CD4-positive, alpha-beta T cell (primary cell): ENCODE results near the gene SETBP1. TPM values are rescaled to one million over a fixed set of nuclear protein-coding genes. Genes with fewer than 3 reads are reported as not detected.

Experiments
- ATAC-seq: fragments of 200-7000 bp; cut with Tn5 transposase; one replicate; pipeline ENCODE4 v1.10.0; 2022; ENCODE audit warnings: mild to moderate bottlenecking; ENCODE audit not compliant: poor library complexity
- CTCF ChIA-PET: fragments of 350-600 bp; sonication (Branson Sonifier 250); formaldehyde crosslinking; loops from one replicate; lab custom pipeline; 2021; ENCODE audit warnings: antibody characterized with exemption, inconsistent platforms; lab: Charles Lee
- POLR2A ChIA-PET: fragments of 350-600 bp; sonication (Branson Sonifier 250); formaldehyde crosslinking; loops from one replicate; lab custom pipeline; 2021; ENCODE audit warnings: antibody characterized with exemption, inconsistent platforms; lab: Charles Lee
- DNase-seq, 14 experiments: peaks; one replicate each; pipeline ENCODE4 v3.0.0-alpha.2; 2013 to 2020; ENCODE audit warnings: mixed read lengths in 2 of 14
- H3K27ac ChIP-seq, 2 donors: one replicate each; pipeline versions ENCODE4 v1.5.1 to v1.7.0; 2013; ENCODE audit warnings: low read length in 2 of 2, low read depth in 1 of 2, mild to moderate bottlenecking in 1 of 2
- H3K27me3 ChIP-seq, 2 experiments: 1 replicate in 1 of 2; 2 replicates in 1 of 2; pipeline versions ENCODE4 v1.6.1 to v1.7.0; 2013; ENCODE audit warnings: low read length in 2 of 2, control low read depth in 1 of 2, mild to moderate bottlenecking in 1 of 2, moderate library complexity in 1 of 2; ENCODE audit not compliant: insufficient read depth in 2 of 2, control insufficient read depth in 1 of 2
- H3K36me3 ChIP-seq: one replicate; pipeline ENCODE4 v1.6.1; 2013; ENCODE audit warnings: low read length, control low read depth; ENCODE audit not compliant: insufficient read depth
- H3K4me1 ChIP-seq: one replicate; pipeline ENCODE4 v1.6.1; 2013; ENCODE audit warnings: low read length, control low read depth; ENCODE audit not compliant: insufficient read depth
- H3K4me3 ChIP-seq: one replicate; pipeline ENCODE4 v1.5.1; 2013; ENCODE audit warnings: mild to moderate bottlenecking, low read length, moderate library complexity
- H3K9me3 ChIP-seq, 2 experiments: 1 replicate in 1 of 2; 2 replicates in 1 of 2; pipeline versions ENCODE4 v1.6.1 to v1.7.0; 2013; ENCODE audit warnings: low read length in 2 of 2, mild to moderate bottlenecking in 2 of 2, control low read depth in 1 of 2, moderate library complexity in 1 of 2; ENCODE audit not compliant: control insufficient read depth in 1 of 2, insufficient read depth in 1 of 2
- H3K27ac Mint-ChIP-seq: one replicate; pipeline ENCODE4 v1.8.0; 2020; ENCODE audit warnings: mixed read lengths
- H3K27me3 Mint-ChIP-seq: one replicate; pipeline ENCODE4 v1.8.0; 2021; ENCODE audit warnings: mixed read lengths
- H3K36me3 Mint-ChIP-seq: one replicate; pipeline ENCODE4 v1.8.0; 2021; ENCODE audit warnings: low read depth, mixed read lengths
- H3K4me1 Mint-ChIP-seq: one replicate; pipeline ENCODE4 v1.8.0; 2021; ENCODE audit warnings: low read depth, mixed read lengths
- H3K4me3 Mint-ChIP-seq: one replicate; pipeline ENCODE4 v1.8.0; 2020; ENCODE audit warnings: mild to moderate bottlenecking, mixed read lengths
- H3K9me3 Mint-ChIP-seq: one replicate; pipeline ENCODE4 v1.8.0; 2020; ENCODE audit warnings: mixed read lengths
- intact Hi-C, 2 experiments: fragments of 100-400 bp; cut with DNase I in 1 of 2; cut with micrococcal nuclease in 1 of 2; formaldehyde crosslinking; loops; one replicate each; pipeline versions ENCODE4 v1.15.1 to v1.9.0; 2023 to 2025; cut with DNase I, micrococcal nuclease
- total RNA-seq, 174 experiments: library from RNA in 2 of 174; stranded (reverse) in 2 of 174; gene quantifications; one replicate each; pipeline ENCODE4 v1.2.3 and lab custom pipeline; 2021 to 2026
- TF ChIP-seq, protein P1 (sequence below): fragments of 200-600 bp; IDR thresholded peaks from one replicate; pipeline ENCODE4 v1.8.0; 2022; ENCODE audit warnings: antibody characterized with exemption, mild to moderate bottlenecking

The SETBP1 gene
- total RNA-seq, 2 experiments from 2014 or later, result 0.25 to 0.41 TPM

DNA sequence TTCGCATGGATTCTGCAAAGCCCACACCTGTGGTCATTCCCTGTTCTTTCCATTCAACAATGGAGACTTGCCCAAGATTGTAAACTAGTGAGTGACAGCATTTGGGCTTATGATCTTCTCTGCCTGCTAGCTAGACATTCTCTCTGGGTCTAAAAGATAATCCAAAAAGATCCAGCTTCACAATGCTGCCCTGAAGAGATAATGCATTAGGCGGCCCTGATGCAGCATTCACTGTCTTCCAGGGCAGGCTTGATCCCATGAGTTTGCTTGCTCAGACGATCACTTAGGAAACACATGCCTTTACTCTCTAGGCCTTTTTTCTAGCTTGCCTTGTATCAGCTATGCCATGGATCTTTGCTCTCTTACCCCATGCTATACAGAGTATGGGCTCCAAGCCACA, 196.1 kb downstream of the SETBP1 start:
- no peak overlapping the region for H3K27ac ChIP-seq
- CTCF ChIA-PET, result interaction anchor here (0.5 kb wide), 1 partner anchor 480 kb away, joined by 3 read pairs; no protein-coding TSS in a partner anchor
- no peaks in the 10 kb centered on the region for H3K4me1 Mint-ChIP-seq
- H3K27me3 Mint-ChIP-seq, result no peaks in the 10 kb centered on the region
- H3K36me3 ChIP-seq, result no peaks in the 10 kb centered on the region
- no peaks in the 10 kb centered on the region for H3K36me3 Mint-ChIP-seq
- no peak overlapping the region for H3K4me3 ChIP-seq
- H3K9me3 ChIP-seq, result no peaks in the 10 kb centered on the region
- H3K4me3 Mint-ChIP-seq, result no peak overlapping the region
- DNase-seq (no peak), ATAC-seq (no peak)
- H3K4me1 ChIP-seq, result no peaks in the 10 kb centered on the region
- no peak overlapping the region for H3K27ac Mint-ChIP-seq
- TF ChIP-seq, protein P1, sequence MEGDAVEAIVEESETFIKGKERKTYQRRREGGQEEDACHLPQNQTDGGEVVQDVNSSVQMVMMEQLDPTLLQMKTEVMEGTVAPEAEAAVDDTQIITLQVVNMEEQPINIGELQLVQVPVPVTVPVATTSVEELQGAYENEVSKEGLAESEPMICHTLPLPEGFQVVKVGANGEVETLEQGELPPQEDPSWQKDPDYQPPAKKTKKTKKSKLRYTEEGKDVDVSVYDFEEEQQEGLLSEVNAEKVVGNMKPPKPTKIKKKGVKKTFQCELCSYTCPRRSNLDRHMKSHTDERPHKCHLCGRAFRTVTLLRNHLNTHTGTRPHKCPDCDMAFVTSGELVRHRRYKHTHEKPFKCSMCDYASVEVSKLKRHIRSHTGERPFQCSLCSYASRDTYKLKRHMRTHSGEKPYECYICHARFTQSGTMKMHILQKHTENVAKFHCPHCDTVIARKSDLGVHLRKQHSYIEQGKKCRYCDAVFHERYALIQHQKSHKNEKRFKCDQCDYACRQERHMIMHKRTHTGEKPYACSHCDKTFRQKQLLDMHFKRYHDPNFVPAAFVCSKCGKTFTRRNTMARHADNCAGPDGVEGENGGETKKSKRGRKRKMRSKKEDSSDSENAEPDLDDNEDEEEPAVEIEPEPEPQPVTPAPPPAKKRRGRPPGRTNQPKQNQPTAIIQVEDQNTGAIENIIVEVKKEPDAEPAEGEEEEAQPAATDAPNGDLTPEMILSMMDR, result no peak
- H3K27me3 ChIP-seq, result no peaks in the 10 kb centered on the region
- H3K9me3 Mint-ChIP-seq, result peaks cover 2% of the 10 kb centered on the region
- POLR2A ChIA-PET, result no interaction called here
- intact Hi-C loops, result no loop called here

DNA sequence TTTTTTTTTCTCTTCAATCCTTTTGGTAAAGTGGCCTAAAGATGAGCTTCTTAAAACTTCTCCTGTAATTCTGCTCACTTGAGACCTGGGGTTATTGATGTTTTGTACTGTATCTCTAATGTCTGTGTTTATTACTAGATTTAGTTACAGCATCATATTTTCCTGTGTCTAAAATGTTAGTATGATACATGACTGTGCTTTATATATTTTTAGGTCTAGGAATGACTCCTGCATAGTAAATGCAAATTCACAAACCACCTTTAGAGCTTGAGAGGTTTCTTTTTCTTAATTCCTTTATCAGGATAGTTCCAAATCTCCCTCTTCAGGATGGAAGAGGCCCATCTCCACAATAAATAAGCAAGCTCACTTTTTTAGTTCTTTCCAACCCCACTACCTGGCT, 197.6 kb downstream of the SETBP1 start:
- no peaks in the 10 kb centered on the region for H3K27me3 ChIP-seq
- no peaks in the 10 kb centered on the region for H3K27me3 Mint-ChIP-seq
- H3K4me1 ChIP-seq, result no peaks in the 10 kb centered on the region
- DNase-seq (no peak), ATAC-seq (no peak)
- no peaks in the 10 kb centered on the region for H3K36me3 Mint-ChIP-seq
- no peak overlapping the region for H3K27ac ChIP-seq
- no peaks in the 10 kb centered on the region for H3K36me3 ChIP-seq
- ChIA-PET CTCF (no interaction called here), POLR2A (no interaction called here)
- no peak overlapping the region for H3K4me3 ChIP-seq
- H3K9me3 ChIP-seq, result no peaks in the 10 kb centered on the region
- TF ChIP-seq, protein P1, result no peak
- H3K4me3 Mint-ChIP-seq, result no peak overlapping the region
- intact Hi-C loops, result no loop called here
- H3K27ac Mint-ChIP-seq, result no peak overlapping the region
- H3K4me1 Mint-ChIP-seq, result no peaks in the 10 kb centered on the region
- peaks cover 2% of the 10 kb centered on the region for H3K9me3 Mint-ChIP-seq

DNA sequence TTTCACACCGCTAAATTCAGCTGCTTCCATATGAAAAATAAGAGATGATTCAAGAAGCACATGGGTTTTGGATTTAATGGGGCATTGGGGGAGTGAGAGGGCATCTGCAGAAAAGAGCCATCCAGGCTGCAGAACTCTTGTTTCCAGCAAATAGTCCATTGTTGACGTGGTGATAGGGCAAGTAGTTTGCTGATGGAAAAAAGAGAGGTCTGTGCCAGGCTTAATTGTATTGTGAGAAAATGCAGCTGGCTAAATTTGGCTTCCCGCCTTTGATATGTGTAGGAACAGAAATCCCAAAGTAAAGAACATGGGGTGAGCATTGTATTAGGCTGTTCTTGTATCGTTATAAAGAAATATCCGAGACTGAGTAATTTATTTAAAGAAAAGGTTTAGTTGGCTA, 199.5 kb downstream of the SETBP1 start:
- Histone ChIP-seq H3K9me3 (no peaks in the 10 kb centered on the region), H3K27ac (no peak overlapping the region), H3K27me3 (no peaks in the 10 kb centered on the region), H3K4me3 (no peak overlapping the region), H3K36me3 (no peaks in the 10 kb centered on the region), H3K4me1 (no peaks in the 10 kb centered on the region)
- Mint-ChIP-seq H3K36me3 (no peaks in the 10 kb centered on the region), H3K27ac (no peak overlapping the region), H3K9me3 (no peaks in the 10 kb centered on the region), H3K4me1 (no peaks in the 10 kb centered on the region), H3K4me3 (no peak overlapping the region), H3K27me3 (no peaks in the 10 kb centered on the region)
- intact Hi-C loops, result no loop called here
- ATAC-seq, result no peak
- CTCF ChIA-PET, result no interaction called here
- DNase-seq, result no peak
- TF ChIP-seq, protein P1, result no peak
- POLR2A ChIA-PET, result no interaction called here
